Metanephros (tissue), 1 donor: ENCODE data around the gene DNHD1. TPM values are rescaled to one million over a fixed set of nuclear protein-coding genes. Genes with fewer than 3 reads are reported as not detected.

Experiments used
- total RNA-seq: library from RNA; depleted of rRNA; stranded (reverse); fragments of >200 nt; gene quantifications from one replicate; pipeline ENCODE4 v1.2.3, GENCODE V29; 2014

DNHD1 gene
- 11.6 TPM for total RNA-seq

DNA sequence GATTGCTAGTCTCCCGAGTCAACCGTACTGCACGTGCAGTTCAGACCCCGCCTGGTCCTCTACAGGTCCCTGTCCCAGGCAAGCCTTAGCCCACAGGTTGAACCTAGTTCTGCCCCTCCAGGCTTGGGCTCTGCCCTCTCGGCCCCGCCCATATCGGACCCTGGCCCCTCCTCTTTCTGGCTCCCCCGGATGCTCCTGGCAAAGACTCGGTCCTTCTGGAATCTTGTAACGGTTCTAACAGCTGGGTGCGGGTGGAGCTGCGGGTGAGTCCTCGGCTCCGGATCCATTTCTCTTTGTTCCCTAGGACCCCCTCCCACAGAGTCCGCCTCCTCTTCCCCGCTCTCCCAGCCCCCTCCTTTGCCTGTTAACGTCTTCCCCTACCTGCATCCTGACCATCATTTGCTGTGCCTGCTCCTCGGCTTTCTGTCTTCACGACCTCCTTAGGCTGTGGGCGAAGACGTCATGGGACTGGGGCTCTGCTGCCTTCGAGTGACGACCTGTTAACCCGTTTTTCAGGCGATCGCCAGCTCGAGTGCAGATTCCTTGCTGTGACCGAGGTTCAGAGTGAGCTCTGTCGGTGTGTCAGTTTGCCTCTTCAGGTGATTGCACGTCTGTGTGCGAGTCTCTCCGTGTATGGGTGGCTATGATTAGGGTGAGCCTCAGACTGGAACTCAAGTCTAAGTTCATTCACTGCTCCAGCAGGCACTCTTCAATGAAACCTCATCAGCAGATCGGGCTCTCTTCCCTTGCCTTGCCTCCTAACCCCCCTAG is at the start of gene DNHD1:
TSS of gene DNHD1 (plus strand) at position 212 of the 771 bp plus-strand sequence. CDS start 936 bp downstream, outside the sequence.

DNA sequence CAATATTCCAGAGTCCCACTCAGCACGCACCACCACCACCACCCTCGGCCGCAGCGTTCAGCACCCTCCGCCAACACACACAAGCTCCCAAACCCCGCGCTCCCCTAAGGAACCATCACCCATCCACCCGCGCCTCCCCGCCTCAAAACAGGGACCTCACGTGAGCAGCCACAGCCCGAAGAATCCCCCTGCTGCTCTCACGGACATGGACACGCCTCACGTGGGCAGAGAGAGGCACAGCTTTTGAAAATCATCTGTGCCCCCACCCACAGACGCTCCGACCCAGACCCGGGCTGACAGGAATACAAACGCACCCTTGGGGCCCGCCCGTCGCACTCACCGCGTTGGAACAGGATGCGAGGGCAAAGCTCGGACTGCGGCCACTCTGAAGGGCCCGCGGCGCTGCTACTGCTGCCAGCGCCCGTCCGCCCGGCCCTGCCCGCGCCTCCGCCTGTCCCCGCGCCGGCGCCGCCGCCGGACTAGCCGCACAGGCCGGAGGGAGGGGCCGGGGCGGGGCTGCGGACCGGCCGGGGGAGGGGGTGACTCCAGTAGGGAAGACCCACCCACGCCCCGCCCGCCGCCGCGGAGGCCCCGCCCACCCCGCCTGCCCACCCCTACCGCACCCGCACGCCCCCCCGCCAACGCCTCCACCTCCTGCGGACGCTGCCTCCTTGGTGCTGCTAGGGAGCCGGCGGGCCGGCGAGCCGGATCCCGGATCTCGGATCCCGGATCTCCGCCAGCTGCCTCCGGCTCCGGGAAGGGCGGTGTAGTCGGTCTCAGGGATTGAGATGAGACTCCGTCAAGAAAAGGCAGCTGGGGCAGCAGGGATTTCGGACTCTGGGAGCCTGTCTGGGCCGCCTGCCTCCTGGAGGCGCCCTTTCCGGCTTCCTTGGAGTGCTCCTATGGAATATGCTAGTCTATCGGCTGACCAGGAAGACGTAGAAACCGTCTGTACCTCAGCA is 23.3 kb upstream of the DNHD1 start, which contains the start of gene TRIM3:
TSS of gene TRIM3 (minus strand) at position 491 of the 962 bp plus-strand sequence. CDS start 8,246 bp downstream, outside the sequence.

GRCh38 chr11:6481012-6481923 is 15.8 kb upstream of the DNHD1 start, which contains the start of the genes ARFIP2 and TIMM10B:
Gene ARFIP2, minus strand, starts transcription at chr11:6481331. Its CDS starts 910 bp downstream, at chr11:6480421.
Gene TIMM10B, plus strand, starts transcription at chr11:6481501. Its CDS starts 16 bp downstream, at chr11:6481517.

GRCh38 chr11:6603287-6604080 is 106.4 kb downstream of the DNHD1 start, which contains the start of the genes ILK and RRP8:
Gene ILK, plus strand, starts transcription at chr11:6603774. Its CDS starts 498 bp downstream, at chr11:6604272.
Gene RRP8, minus strand, starts transcription at chr11:6603616. Its CDS starts 114 bp downstream, at chr11:6603502.

DNA sequence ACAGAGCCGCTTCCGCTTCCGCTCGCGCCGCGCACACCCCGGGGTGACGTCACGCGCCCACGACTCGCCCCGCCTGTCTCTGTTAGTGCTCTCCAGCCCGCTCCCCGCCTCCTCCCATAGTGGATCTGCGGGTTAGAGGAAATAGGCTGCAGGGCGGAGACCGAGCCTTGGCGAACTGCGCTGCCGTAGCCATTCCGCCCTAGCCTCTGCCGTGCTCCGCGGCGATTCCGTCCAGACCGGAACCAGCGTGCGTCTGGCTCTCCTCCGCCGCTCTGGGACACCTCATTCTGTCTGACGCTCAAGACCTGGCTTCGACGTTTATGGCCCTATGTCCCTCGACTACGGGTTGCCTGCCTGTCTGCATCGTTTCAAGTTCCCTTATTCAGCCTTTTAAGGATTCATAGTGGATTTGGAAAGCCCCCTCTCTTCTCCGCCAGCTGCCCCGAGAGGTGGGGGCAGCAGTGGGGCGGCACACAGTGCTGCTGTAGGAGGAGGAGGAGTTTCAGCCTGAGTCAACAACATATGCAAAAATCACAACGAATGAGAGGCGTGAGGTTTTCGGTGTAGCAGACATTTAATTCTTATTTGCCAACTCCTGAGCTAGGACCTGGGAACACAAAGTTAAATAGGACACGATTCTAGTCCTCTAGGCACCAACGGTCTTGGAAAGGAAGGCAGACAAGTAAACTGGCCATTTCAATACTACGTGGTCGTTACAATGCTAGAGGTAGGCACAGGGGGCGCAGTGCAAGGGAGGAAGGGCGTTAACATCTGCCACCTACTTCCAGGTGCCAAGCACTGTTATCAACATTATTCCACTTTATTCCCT is 115.3 kb downstream of the DNHD1 start, which contains the start of gene TAF10:
TSS of gene TAF10 (minus strand) at position 4 of the 829 bp plus-strand sequence. CDS start 27 bp downstream, outside the sequence.

DNA sequence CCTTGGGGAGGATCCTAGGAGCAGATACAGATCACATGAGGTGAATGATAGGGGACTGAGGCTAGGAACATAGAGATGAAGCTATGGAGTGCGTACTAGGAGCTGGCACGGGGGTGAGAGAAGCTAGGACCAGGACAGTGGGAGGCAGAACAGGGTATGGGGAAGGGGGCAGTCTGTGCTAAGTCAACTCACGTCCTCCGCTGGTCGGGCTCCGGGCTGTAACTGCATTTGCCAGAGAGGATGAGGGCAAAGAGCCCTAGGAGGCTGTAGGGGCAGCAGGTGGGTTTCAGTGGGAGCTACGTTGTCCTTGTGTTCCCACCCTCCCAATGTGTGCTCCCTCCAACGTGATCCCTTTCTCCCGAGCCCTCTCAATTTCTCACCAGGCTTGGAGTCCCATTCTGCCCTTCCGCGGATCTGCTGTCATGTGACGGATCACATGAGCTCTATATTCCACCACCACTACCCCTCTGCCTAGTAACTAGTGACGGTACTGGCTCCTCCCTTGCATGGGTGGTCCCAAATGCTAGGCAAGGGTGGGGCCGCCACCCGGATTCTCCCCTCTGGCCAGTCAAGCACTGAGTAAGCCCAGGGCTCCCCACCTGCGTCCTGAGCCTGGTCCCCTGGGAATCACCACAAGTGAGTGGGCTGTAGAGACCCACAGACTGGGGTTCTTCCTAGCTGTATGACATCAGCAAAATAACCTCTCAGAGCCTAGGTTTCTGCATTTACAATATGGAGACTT is 122.1 kb downstream of the DNHD1 start, which contains the start of gene TPP1:
TSS of gene TPP1 (minus strand) at position 419 of the 742 bp plus-strand sequence. CDS start at position 397, 22 bp downstream.

Other genes starting within 250 kb of the DNHD1 start
- 0.41 TPM for gene CCKBR, start 237.4 kb upstream of the DNHD1 start, total RNA-seq
- gene CAVIN3, start 176.8 kb upstream of the DNHD1 start, total RNA-seq, result 25.0 TPM
- 27.4 TPM for gene SMPD1, start 106.8 kb upstream of the DNHD1 start, total RNA-seq
- 61.8 TPM for gene APBB1, start 78.2 kb upstream of the DNHD1 start, total RNA-seq
- 2.5 TPM for gene HPX, start 56.3 kb upstream of the DNHD1 start, total RNA-seq
- gene TRIM3, start 23.3 kb upstream of the DNHD1 start, total RNA-seq, result 48.8 TPM
- 44.1 TPM for gene ARFIP2, start 15.9 kb upstream of the DNHD1 start, total RNA-seq
- 22.5 TPM for gene TIMM10B, start 15.8 kb upstream of the DNHD1 start, total RNA-seq
- 19.6 TPM for gene RRP8, start 106.3 kb downstream of the DNHD1 start, total RNA-seq
- 143 TPM for gene ILK, start 106.5 kb downstream of the DNHD1 start, total RNA-seq
- gene TAF10, start 114.9 kb downstream of the DNHD1 start, total RNA-seq, result 56.2 TPM
- gene TPP1, start 122.1 kb downstream of the DNHD1 start, total RNA-seq, result 113 TPM
- gene DCHS1, start 158.5 kb downstream of the DNHD1 start, total RNA-seq, result 73.7 TPM
- gene MRPL17, start 186.1 kb downstream of the DNHD1 start, total RNA-seq, result 40.5 TPM